GM10248 (cell line): ENCODE measurements around the gene CACNA2D2.

Experiments
- CTCF ChIA-PET: fragments of 300-600 bp; sonication (Branson Sonifier 250); formaldehyde crosslinking; extraction: SDS; loops from one replicate; lab custom pipeline; 2021; ENCODE audit warnings: antibody characterized with exemption; lab: Yijun Ruan, JAX
- POLR2A ChIA-PET: fragments of 350-650 bp; sonication (Branson Sonifier 250); formaldehyde crosslinking; extraction: SDS; loops from one replicate; lab custom pipeline; 2020; ENCODE audit warnings: antibody characterized with exemption; lab: Yijun Ruan, JAX
- DNase-seq: peaks from one replicate; pipeline ENCODE4 v3.0.0; 2012; ENCODE audit errors: extremely low spot score
- CTCF ChIP-seq: IDR thresholded peaks from 2 replicates; pipeline ENCODE4 v1.5.1; 2012; ENCODE audit warnings: mild to moderate bottlenecking, low read depth; ENCODE audit errors: extremely low read depth, missing control alignments, control extremely low read depth

Gene CACNA2D2

DNA sequence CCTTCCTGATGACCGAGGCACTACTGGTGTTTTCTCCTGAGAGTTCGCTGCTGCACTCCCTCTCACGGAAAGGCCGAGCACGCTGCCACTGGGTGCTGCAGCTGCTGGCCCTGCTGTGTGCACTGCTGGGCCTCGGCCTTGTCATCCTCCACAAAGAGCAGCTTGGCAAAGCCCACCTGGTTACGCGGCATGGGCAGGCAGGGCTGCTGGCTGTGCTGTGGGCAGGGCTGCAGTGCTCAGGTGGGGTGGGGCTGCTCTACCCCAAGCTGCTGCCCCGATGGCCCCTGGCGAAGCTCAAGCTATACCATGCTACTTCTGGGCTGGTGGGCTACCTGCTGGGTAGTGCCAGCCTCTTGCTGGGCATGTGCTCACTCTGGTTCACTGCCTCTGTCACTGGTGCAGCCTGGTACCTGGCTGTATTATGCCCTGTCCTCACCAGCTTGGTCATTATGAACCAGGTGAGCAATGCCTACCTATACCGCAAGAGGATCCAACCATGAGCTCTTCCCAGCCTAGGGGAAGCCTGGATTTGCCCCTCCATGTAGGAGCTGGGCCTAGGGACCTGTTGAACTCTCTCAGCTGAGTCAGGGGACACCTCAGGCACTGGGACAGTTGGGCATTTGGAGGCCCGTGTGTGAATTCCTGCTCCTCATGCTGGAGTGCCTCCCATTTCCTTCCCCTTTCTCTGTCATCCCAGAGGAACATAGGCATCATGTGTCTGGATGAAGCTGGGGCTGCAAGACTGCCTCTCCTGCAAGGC lies 150.0 kb downstream of the CACNA2D2 start:
- no peak for TF ChIP-seq CTCF
- no peak for DNase-seq
- ChIA-PET CTCF (interaction anchor here (1.0 to 2.9 kb wide), 8 partner anchors 10 to 1037 kb away, joined by 3 to 10 read pairs (median 4); partner anchors contain the start of genes C3orf18 and RBM15B), POLR2A (interaction anchor here (1.0 to 1.2 kb wide), 2 partner anchors 16 to 215 kb away, joined by 3 to 4 read pairs; no protein-coding TSS in a partner anchor)

- no peak for DNase-seq
- POLR2A ChIA-PET = interaction anchor here (1.0 to 1.2 kb wide), 2 partner anchors 15 to 216 kb away, joined by 3 to 4 read pairs; no protein-coding TSS in a partner anchor
- peak; percentile 27 for TF ChIP-seq CTCF
- CTCF ChIA-PET = interaction anchor here (1.2 to 2.9 kb wide), 6 partner anchors 9 to 1038 kb away, joined by 3 to 10 read pairs (median 4); partner anchors contain the start of gene RBM15B
These were observed 150.7 kb downstream of the CACNA2D2 start for GRCh38 chr3:50352781-50353180.

GRCh38 chr3:50351323-50351697 lies 152.1 kb downstream of the CACNA2D2 start:
- TF ChIP-seq CTCF = no peak
- CTCF ChIA-PET = interaction anchor here (2.1 to 8.4 kb wide), 4 partner anchors 10 to 265 kb away, joined by 4 to 70 read pairs (median 32); partner anchors contain the start of gene RASSF1

GRCh38 chr3:50350527-50351322 lies 152.7 kb downstream of the CACNA2D2 start, which contains the start of the genes CYB561D2 and NPRL2:
TSS of gene CYB561D2 (plus strand) at chr3:50350862. CDS start at chr3:50351434, 572 bp downstream.
TSS of gene NPRL2 (minus strand) at chr3:50350775. CDS start at chr3:50350652, 123 bp downstream.
- ChIA-PET POLR2A (interaction anchor here (0.8 to 3.1 kb wide), 4 partner anchors 9 to 23 kb away, joined by 3 to 24 read pairs (median 6); partner anchors contain the start of genes RASSF1 and TUSC2), CTCF (interaction anchor here (1.5 to 8.4 kb wide), 8 partner anchors 11 to 265 kb away, joined by 4 to 70 read pairs (median 10); partner anchors contain the start of gene RASSF1)
- no peak for TF ChIP-seq CTCF
- DNase-seq = peak; percentile 97

More at GRCh38 chr3:50351323-50351697, 152.1 kb downstream of the CACNA2D2 start:
- POLR2A ChIA-PET = interaction anchor here (1.7 to 3.1 kb wide), 2 partner anchors 11 to 14 kb away, joined by 7 to 24 read pairs; partner anchors contain the start of gene RASSF1
- DNase-seq = no peak

- no peak for TF ChIP-seq CTCF
- POLR2A ChIA-PET = interaction anchor here (0.8 to 3.1 kb wide), 4 partner anchors 10 to 22 kb away, joined by 3 to 24 read pairs (median 6); partner anchors contain the start of genes RASSF1 and TUSC2
- CTCF ChIA-PET = interaction anchor here (1.5 to 8.4 kb wide), 8 partner anchors 11 to 266 kb away, joined by 4 to 70 read pairs (median 10); partner anchors contain the start of gene RASSF1
- no peak for DNase-seq
These were observed 153.3 kb downstream of the CACNA2D2 start for GRCh38 chr3:50350213-50350526.
